Myocyte (in vitro differentiated cells): Measurements from ENCODE around the gene ADAMTS18. TPM values are rescaled to one million over a fixed set of nuclear protein-coding genes. Genes with fewer than 3 reads are reported as not detected.

Source experiments
- DNase-seq: peaks from one replicate; pipeline ENCODE4 v3.0.0-alpha.2; 2012; ENCODE audit warnings: low read depth
- total RNA-seq: library from RNA; depleted of rRNA; stranded (reverse); fragments of >200 nt; gene quantifications from 2 replicates; pipeline ENCODE4 v1.2.3, GENCODE V29; 2014

ADAMTS18 gene
- total RNA-seq, 1 donor from 2014 or later: 0.13 TPM

DNA sequence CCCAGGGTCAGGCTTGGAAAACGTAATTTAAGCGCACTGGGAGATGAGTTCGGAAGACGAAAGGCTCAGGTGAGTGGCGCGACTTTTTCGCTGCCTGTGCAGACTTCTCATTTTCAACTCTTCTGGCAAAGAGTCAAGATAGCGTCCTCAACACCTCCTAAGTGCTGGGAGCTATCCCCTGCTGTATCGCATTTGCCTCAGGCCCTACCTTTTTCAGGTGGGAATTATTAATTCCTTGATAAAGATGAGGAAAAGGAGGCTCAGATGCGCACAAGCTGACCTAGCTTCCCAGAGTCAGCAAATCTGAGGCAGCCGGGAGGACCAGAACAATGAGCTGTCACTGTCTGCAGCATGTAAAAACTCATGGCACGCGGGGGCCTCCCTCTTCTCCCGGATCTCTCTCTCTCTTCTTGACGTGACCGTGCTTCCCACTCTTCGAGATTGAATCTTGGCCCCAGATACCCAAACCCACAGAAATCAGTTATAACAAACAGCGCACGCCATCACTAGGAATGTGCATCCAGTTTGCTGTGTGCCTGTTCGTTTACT lies 512 bp upstream of the ADAMTS18 start:
- no peak for DNase-seq

DNA sequence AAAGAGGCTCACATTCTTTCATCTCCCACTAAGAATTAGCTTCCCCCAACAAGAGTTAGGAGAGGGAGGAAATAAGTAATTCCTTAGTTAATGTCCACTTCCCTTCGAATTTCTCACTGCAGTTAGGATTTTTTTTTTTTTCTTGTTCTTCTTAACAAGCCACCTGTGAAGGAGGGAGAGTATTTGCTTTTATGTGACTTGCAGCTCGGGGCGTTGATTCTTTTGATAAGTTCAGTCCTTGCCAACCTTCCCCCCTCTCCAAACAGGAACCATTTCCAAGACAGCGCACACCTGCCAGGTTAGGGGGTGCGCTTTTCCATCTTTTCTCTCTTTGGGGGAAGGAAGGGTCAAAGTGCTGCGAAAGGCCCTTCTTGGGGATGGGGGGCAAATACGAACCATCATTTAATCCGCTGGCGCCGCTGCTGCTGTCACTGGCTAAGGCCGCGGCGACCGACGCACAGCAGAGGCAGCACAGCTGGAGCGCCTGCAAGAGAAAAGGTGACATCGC lies 758 bp downstream of the ADAMTS18 start:
- DNase-seq: no peak

DNA sequence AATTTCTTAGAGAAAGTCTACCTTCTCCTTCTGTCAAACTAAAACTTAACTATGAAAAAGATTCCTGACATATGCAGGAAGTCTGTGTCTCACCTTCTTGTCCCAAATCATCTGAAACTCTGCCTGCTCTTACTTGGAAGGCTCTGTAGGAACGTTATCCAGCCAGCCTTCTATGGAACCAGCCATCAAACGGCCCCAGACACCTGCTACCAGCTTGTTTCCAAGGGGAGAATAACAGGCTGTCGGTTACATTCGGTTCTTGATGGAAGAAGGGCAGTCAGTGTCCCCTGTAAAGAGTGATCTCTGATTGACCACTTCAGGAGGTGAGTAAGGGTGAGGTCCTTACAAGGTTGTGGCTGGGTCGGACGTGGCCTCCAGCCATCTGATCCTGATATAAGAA lies 1.7 kb downstream of the ADAMTS18 start:
- no peak for DNase-seq

DNA sequence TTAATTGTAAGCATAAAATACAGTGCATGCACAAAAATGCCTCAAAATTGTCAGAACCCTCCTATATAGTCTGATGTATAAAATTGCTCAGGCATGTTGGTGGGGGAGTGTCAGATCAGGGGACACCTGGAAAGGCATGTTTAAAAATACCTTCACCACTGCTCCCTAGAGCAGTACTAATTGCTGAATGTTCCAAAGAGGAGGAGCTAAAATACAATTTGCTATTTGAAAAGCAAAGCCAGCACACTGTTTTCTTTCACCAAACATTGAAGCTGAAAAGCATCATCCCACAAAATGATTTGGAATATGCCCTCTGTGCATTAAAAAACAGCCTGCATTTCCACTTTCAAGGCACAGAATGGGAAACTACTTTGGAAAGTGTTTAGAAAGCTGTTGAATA lies 2.6 kb downstream of the ADAMTS18 start:
- no peak for DNase-seq

DNA sequence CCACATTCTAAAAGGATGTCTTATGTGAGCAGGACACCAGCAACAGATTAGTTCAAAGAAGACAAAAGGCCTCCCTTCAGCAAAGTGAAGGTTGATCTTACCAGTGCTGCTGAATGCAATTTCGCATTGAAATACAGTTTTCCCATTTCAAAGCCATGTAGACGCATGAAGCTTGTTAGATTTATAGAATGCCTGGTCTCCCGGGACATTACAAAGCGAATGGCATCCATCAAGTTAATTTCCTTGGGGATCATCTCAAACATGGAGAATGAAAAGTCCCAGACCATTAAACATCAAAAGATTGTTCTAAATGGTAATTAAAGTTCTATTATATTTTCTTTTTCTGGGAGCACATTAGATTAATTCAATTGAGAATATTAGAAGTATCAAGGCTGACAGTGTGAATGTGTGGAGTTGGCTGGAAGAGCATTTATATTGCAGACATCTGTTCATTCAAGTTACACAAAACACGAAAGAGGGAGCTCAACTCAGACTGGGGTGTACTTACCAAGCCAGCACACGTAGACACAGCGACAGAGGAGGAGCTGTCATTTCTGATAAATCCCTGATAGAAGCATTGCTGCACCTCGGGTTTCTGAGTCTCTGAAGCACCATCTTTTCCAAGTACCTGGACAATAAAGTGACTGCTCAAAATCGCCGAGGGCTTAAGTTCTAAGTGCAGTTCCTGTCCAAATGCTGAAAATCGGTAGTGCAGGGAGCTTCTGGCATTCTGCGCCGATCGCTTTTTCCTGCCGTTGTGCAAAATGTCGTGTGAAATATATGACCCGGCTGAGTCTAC lies 3.8 kb downstream of the ADAMTS18 start:
- DNase-seq: peak; percentile 35

DNA sequence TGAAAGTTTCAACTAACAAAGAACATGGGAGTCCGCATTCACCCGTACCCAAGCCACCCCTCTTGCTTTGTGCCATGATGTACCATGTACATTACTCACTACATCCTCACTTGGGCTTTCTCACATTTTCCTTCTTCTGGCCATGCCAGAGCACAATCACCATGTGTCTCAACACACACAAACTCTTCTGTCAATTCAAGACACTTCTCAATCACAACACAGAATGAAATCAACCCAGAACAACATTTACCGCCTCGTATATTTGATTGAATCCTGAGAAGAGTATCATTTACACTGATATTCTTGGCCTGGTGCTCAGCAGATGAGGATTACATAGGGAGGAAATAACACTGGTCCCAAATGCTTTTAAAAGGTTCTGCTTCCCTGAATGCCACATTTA lies 4.5 kb downstream of the ADAMTS18 start:
- no peak for DNase-seq

DNA sequence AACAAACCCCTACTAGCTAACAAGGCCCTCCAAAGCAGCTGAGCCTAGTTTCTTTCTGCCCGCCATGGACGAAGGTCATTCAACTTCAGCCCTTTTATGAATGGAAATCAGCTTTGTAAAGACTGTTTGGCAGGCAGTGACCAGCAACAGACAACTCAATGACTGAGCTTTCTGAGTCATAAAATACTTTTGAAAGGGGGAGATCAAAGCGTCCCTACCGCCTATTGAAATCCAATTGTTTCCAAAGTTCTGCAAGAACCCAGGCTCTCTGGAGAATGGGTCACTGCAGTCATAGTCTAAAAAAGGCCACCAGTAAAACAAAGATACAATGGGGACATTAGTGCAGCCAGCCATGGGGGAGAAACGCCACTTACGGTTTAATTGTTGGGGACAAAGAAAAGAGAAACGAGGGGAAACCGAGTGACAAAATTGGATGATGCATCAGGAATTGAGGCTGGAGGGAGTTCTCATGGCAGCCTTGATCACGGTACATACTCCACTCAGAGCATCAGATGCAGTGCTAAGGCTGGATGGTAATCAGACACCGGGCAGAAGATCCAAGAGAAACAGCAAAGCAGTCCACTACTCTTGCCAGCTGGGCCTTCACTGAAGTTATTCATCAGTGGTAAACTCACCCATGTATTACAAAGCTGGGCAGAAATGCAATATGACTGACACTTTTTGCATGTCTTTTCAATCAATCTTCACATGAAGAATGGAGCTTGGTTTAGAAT lies 9.8 kb downstream of the ADAMTS18 start:
- no peak for DNase-seq

DNA sequence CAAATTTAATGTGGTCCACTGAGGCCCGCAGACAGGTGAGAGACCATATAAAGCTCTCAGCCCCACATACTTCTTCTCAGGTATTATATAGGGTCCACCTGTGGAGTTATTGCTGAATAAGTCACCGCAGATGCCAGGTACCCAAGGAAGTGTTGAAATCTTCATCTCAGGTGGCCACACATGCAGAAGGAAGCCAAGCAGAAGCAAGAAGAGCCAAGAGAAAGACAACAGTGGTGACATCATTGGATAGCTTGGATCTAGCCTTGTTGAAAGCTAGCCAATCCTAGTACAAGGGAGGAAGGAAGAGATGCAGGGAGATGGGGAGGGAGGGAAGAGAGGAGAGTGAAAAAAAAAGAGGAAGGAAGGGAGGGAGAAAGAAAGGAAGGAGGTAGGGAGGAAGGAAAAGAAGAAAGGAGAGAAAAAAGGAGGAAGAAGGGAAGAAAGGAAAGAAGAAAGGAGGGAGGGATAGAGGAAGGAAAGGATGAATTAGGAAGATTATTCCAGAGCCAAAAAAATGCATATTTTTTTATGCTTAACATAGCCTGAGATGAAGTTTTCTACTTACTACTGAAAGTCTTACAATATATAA lies 12.5 kb downstream of the ADAMTS18 start:
- no peak for DNase-seq

DNA sequence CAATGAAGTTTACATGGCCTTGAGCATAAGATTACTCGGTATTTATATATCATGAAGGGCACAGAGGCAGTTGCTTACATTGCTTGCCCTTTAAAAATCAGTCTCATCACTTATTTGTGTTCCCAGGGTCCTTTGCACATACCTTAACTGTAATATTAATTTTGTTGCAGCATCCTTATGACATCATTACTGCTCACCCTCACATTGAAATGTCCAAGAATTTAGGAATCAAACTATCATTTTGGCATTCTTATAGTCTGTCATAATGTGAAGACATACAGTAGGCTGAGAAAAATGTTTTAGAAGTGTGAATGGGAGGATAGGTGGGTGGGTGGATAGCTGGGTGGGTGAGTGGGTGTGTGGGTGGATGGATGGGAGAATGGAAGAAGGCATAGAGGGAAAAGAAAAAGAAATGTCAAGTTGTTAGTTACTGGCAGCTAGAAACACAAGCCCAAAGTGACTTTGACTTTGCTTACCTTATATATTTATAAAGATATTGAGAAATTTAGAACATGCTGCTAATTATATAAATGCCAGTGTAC lies 17.8 kb downstream of the ADAMTS18 start:
- DNase-seq: no peak

DNA sequence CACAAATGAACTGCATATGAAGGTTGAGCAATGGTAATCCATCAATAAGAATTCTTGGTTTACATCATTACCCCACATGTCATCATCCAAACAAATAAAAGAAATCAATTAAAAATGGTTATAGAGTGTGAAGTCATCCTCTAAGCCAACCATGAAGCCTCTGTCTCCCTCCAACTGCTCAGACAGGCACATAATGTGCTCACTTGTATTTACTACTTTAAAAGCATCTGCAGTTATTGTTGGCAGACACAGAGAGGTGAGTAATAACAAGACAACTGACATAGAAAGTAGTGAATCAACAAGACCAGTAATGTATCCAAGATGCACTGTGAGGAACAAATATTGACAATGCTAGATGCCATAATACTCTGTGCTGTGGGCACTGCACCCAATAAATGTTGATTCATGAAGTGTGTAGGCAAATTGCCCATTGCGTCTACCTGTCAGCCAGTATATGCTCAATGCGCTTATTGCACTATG lies 20.0 kb downstream of the ADAMTS18 start:
- no peak for DNase-seq

DNA sequence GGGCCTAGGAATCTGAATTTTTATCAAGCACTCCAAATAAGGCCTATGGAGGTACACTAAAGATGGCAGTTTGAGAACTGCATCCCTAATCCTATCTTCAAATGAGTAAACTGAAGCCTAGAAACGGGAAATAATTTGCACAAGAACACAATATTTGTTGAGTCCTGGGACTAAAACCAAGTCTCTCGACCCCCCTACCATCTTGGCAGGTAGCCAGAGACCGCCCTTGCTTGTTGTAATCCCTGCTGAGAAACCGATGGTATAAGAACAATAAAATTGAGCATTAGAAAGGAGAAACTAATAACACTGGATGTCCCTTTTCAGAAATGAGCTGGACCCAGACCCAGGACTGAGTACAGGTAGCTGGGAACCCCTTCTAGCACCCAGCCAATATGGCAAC lies 24.4 kb downstream of the ADAMTS18 start:
- no peak for DNase-seq

DNA sequence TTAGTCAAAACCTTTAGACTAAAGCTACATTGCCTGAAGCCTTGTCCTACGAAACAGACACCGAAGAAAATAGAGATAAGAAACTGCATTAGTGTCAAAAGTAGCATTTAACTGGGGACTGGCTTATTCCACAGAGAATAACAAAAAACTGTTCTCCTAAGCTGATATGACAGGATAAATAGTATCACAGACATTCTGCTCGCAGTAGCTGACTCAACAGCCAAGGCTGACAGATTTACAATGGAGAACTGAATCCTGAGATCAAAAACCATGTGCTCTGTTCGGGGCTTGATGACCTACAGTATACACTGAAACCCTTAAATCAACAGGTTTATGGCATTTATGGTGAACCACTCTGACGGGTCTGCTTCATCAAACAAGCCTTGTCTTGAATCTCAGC lies 25.5 kb downstream of the ADAMTS18 start:
- DNase-seq: no peak

DNA sequence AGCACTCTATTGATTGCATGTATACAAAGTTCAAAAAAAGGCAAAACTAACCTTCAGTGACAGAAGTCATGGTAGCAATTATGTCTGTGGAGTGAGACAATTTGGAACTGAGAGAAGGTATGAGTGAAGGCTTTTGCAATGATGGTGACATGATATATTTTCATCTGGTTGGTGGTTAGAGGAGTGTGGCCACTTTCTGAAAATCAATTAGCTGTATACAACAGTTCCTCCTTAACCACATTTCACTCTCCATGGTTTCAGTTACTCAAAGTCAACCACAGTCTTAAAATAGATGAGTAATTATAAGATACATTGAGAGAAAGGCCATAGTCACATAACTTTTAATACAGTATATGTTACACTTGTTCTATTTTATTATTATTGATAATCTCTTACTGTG lies 26.2 kb downstream of the ADAMTS18 start:
- DNase-seq: peak; percentile 61

DNA sequence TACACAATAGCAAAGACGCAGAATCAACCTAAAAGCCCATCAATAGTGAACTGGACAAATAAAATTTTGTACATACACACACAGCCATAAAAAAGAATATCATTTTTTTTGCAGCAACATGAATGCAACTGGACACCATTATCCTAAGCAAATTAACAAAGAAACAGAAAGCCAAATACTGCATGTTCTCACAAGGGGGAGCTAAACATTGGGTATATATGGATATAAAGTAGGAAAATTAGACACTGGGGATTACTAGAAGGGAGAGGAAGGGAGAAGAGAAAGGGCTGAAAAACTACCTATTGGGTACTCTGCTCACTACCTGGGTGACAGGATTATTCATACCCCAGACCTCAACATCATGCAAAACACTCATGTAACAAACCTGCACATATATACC lies 28.2 kb downstream of the ADAMTS18 start:
- no peak for DNase-seq

DNA sequence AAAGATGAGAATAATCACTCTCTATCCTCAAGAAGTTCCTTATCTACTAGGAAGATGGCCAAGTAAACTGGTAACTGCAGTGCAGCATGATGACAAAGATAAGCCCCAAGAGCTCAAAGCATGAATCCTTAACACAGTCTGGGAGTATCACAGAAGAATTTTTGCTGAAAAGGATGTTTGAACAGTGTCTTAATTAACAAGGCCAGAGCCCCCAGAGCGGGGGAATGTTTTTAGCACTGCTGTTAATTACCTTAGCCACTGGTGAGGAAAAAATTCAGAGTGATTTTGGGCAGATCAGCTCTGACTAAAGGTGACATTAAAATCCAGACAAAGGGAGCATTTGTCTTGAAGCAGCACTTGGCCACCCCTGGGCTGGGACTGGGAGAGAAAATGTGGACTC lies 30.1 kb downstream of the ADAMTS18 start:
- no peak for DNase-seq

DNA sequence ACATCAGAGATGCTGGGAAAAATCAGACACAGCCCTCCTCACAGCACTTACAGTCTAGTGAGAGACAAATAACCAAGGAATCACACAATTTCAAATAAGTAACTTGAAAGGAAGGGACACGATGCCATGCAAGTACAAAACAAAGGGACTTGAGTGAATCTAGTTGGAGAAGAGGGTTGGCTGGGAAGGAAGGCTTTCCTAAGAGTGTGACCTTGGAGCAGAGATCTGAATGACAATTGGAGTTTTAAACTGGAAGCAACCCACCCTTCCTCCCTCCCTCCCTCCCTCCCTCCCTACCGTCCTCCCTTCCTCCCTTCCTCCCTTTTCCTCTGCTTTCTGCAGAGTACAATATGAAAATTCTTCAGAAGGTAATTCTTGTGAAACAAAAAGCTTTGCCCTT lies 31.1 kb downstream of the ADAMTS18 start:
- no peak for DNase-seq

DNA sequence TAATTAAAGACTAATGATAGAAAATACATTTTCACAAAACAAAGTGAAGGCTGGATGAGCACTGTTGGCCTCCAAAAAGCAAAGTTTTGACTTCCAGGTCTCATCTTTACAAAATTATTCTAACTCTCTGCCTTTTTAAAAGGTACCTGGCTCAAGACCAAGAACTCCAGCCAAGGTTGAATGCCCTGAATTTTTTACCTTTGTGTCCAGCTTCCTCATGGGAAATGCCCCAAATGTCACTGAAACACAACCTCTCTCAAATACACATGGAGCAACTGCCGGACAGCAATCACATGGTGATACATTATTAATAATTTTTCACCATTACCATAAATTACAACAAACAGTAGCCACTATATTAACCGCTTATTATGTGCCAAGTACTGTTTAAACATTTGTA lies 32.2 kb downstream of the ADAMTS18 start:
- no peak for DNase-seq

DNA sequence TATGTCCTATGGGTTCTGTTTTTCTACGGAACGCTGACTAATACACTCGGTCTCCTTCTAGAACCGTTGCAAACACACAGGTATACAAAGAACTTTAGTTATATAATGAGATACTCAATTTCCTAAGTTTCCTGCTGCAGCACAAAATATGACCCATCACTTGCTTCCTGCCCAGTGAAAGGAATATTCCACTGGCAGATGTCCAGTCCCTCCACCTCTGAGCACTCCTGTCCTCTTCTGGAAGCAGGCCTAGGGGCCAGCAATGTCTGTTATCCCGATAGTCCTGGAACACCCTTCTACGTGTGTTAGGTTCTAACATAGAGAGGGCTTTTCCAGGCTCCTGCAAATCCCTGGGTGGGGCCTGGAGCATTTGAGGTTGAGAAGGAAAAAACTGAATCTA lies 32.7 kb downstream of the ADAMTS18 start:
- DNase-seq: no peak

DNA sequence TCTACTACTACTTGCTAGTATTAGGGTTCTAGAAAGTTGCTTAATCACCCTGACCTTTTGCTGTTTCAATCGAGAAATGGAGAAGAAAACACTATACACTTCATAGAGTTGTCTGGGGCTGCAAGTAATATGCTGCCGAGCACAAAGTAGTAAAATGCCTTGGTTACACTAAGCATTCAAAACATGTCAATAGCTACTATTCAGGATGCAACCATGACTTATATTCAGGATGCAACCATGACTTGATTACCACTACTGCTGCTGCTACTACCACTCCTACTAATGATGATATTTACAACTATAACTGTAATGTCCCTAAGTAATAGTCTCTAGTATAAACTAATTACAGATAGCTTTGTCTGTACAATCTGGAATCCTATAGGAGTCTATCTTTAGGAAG lies 35.3 kb downstream of the ADAMTS18 start:
- DNase-seq: no peak

DNA sequence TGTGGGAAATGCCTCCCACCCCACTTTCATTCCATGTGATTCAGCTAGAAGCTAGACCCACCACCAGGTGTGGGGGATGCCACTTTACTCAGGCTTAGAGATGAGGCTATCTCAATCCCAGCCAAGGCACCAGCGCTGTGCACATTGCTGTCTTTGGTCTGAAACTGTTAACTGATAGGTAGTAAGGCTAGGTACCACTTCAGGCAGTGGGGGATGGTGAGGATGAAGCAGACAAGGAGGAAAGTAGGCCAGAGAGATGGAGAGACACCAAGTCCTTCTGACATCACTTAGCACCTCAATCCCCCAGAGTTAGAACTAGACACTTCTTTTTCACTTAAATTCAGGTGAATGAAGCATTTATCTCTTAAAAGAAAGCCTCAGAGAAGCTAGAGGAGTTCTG lies 35.8 kb downstream of the ADAMTS18 start:
- DNase-seq: no peak

DNA sequence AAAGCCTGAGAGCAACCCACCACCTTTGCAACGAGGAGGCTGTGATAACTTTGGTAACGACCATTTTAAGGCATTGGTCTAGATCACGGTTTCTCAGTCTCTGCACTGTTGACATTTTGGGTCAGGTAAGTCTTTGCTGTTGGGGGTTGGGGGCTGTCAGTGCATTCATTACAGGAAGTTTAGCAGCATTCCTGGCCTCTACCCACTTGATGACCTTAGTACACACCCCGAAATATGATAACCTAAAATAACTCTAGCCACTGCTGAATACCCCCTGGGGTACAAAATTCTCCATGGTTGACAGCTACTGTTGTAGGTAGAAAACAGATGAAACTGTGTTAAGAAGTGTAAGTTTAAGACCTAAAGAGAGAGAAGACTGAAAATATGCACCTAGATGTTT lies 36.3 kb downstream of the ADAMTS18 start:
- no peak for DNase-seq

DNA sequence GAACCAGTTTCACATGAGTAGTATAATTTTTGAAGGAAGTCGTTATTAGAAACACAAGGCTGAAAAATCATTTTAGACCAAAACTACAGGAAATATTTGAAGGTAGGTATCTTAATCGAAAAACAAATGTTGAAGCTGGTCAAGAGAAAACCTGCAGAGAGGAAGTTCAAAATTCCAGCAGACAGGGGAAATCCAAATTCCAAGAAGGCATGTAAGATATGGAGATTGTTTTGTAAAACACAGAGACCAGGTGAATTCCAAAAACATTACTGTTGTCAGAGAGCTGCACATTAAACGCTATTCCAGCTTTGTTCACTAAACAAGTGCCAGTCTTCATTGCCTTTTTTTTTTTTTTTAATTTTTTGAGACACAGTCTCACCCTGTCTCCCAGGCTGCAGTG lies 38.4 kb downstream of the ADAMTS18 start:
- no peak for DNase-seq
